OCI-LY7 (cell line): ENCODE results near the gene ATP9A. TPM values are rescaled to one million over a fixed set of nuclear protein-coding genes. Genes with fewer than 3 reads are reported as not detected.

Source experiments
- BruUV-seq: library from RNA; stranded (reverse); fragments of 400-500 nt; replicated peaks from 2 replicates; lab custom pipeline; 2021; lab: Mats Ljungman, UMichigan
- CTCF ChIA-PET: fragments of 300-600 bp; sonication (Branson Sonifier 250); formaldehyde crosslinking; loops from one replicate; lab custom pipeline; 2022; ENCODE audit warnings: antibody characterized with exemption; ENCODE audit not compliant: unreplicated experiment; lab: Charles Lee
- POLR2A ChIA-PET: fragments of 300-600 bp; sonication (Branson Sonifier 250); formaldehyde crosslinking; loops from one replicate; lab custom pipeline; 2022; ENCODE audit warnings: antibody characterized with exemption; lab: Charles Lee
- DNase-seq: peaks from one replicate; pipeline ENCODE4 v3.0.0-alpha.2; 2015; ENCODE audit warnings: low spot score
- H2AFZ ChIP-seq: fragments of 200-600 bp; sonication (generic), shearing (Covaris generic); 2 replicates; pipeline ENCODE4 v1.6.1; 2014; ENCODE audit warnings: mild to moderate bottlenecking, antibody characterized with exemption, low read length, moderate library complexity
- H3K27ac ChIP-seq: fragments of 200-600 bp; sonication (generic); 2 replicates; pipeline ENCODE4 v1.5.1; 2014; ENCODE audit warnings: mixed run types, low read depth, mild to moderate bottlenecking, moderate library complexity, low read length, inconsistent platforms; ENCODE audit not compliant: poor library complexity, severe bottlenecking
- H3K36me3 ChIP-seq: fragments of 200-600 bp; sonication (generic); 2 replicates; pipeline ENCODE4 v1.6.1; 2014; ENCODE audit warnings: mild to moderate bottlenecking, antibody characterized with exemption, low read length, moderate library complexity, mixed read lengths; ENCODE audit not compliant: insufficient read depth
- H3K4me1 ChIP-seq: fragments of 200-600 bp; sonication (generic); 2 replicates; pipeline ENCODE4 v1.5.1; 2014; ENCODE audit warnings: mild to moderate bottlenecking, low read length; ENCODE audit not compliant: insufficient read depth, poor library complexity, severe bottlenecking
- H3K4me2 ChIP-seq: fragments of 200-600 bp; sonication (generic); 2 replicates; pipeline ENCODE4 v1.6.1; 2014; ENCODE audit warnings: mild to moderate bottlenecking, low read length
- H3K4me3 ChIP-seq: fragments of 200-600 bp; sonication (generic); 2 replicates; pipeline ENCODE4 v1.5.1; 2014; ENCODE audit warnings: mild to moderate bottlenecking, low read depth, low read length; ENCODE audit not compliant: poor library complexity, severe bottlenecking
- H3K79me2 ChIP-seq: fragments of 200-600 bp; sonication (generic); 2 replicates; pipeline ENCODE4 v1.6.1; 2016; ENCODE audit warnings: low read depth, mild to moderate bottlenecking, low read length, moderate library complexity, mixed read lengths; ENCODE audit not compliant: insufficient read depth
- H3K9me2 ChIP-seq: fragments of 200-600 bp; sonication (generic); 2 replicates; pipeline ENCODE4 v1.6.1; 2016; ENCODE audit warnings: mild to moderate bottlenecking, low read length, mixed read lengths; ENCODE audit not compliant: insufficient read depth
- H3K9me3 ChIP-seq: fragments of 200-600 bp; sonication (generic); 2 replicates; pipeline ENCODE4 v1.6.1; 2014; ENCODE audit warnings: mild to moderate bottlenecking, mixed run types, low read length, mixed read lengths
- H4K20me1 ChIP-seq: fragments of 200-600 bp; sonication (generic); 2 replicates; pipeline ENCODE4 v1.6.1; 2014; ENCODE audit warnings: mild to moderate bottlenecking, antibody characterized with exemption, low read length, moderate library complexity, mixed read lengths; ENCODE audit not compliant: insufficient read depth
- CTCF ChIP-seq: fragments of 200-600 bp; sonication (generic); conservative IDR thresholded peaks from 2 replicates; pipeline ENCODE4 v1.5.1; 2014; ENCODE audit warnings: mild to moderate bottlenecking, antibody characterized with exemption, low read length, moderate library complexity, mixed read lengths
- EZH2phosphoT487 ChIP-seq: fragments of 200-600 bp; sonication (generic); IDR thresholded peaks from 2 replicates; pipeline ENCODE4 v1.6.1; 2018; ENCODE audit warnings: low read depth, borderline replicate concordance, mild to moderate bottlenecking, mixed run types, antibody characterized with exemption, low read length, moderate library complexity, mixed read lengths
- intact Hi-C: fragments of 100-400 bp; cut with micrococcal nuclease; formaldehyde crosslinking; loops from one replicate; pipeline ENCODE4 v1.10.0; 2022; ENCODE audit not compliant: unreplicated experiment
- total RNA-seq, 2 experiments: library from RNA; depleted of rRNA in 1 of 2; stranded (reverse); fragments of >200 nt in 1 of 2; shearing (Covaris generic) in 1 of 2; gene quantifications; 2 replicates each; pipeline ENCODE4 v1.2.3, GENCODE V29; 2014 to 2022

ATP9A gene
- total RNA-seq, 2 experiments from 2014 or later, result 0.67 to 0.85 TPM

- no peak overlapping the region for H3K27ac ChIP-seq
- intact Hi-C loops, result no loop called here
- no peak for DNase-seq
These were observed 139.4 kb downstream of the ATP9A start for GRCh38 chr20:51628533-51629398.

GRCh38 chr20:51627586-51627985 is 140.6 kb downstream of the ATP9A start:
- Histone ChIP-seq H3K27ac (no peak overlapping the region), H4K20me1 (no peaks in the 10 kb centered on the region), H3K36me3 (no peaks in the 10 kb centered on the region), H2AFZ (no peak overlapping the region), H3K4me1 (peaks cover 7% of the 10 kb centered on the region), H3K4me2 (no peak overlapping the region), H3K9me3 (no peaks in the 10 kb centered on the region), H3K79me2 (no peaks in the 10 kb centered on the region), H3K9me2 (no peaks in the 10 kb centered on the region), H3K4me3 (no peak overlapping the region)
- CTCF ChIA-PET, result no interaction called here
- TF ChIP-seq EZH2phosphoT487, result no peak
- TF ChIP-seq CTCF, result no peak
- intact Hi-C loops, result no loop called here
- no peak for DNase-seq
- no TSS peak for BruUV-seq
- POLR2A ChIA-PET, result interaction anchor here (0.6 kb wide), 1 partner anchor 1127 kb away, joined by 3 read pairs; no protein-coding TSS in a partner anchor

More at GRCh38 chr20:51628533-51629398, 139.4 kb downstream of the ATP9A start:
- H3K9me3 ChIP-seq, result no peaks in the 10 kb centered on the region
- POLR2A ChIA-PET, result interaction anchor here (0.6 kb wide), 1 partner anchor 111 kb away, joined by 3 read pairs; no protein-coding TSS in a partner anchor
- no peaks in the 10 kb centered on the region for H3K36me3 ChIP-seq
- H3K79me2 ChIP-seq, result no peaks in the 10 kb centered on the region
- peaks cover 4% of the 10 kb centered on the region for H3K4me1 ChIP-seq
- BruUV-seq, result no TSS peak
- H3K4me3 ChIP-seq, result no peak overlapping the region
- TF ChIP-seq EZH2phosphoT487 (no peak), CTCF (no peak)
- H3K9me2 ChIP-seq, result no peaks in the 10 kb centered on the region
- no peaks in the 10 kb centered on the region for H4K20me1 ChIP-seq
- CTCF ChIA-PET, result no interaction called here
- H2AFZ ChIP-seq, result no peak overlapping the region
- H3K4me2 ChIP-seq, result no peak overlapping the region

GRCh38 chr20:51625105-51625504 is 143.1 kb downstream of the ATP9A start:
- Histone ChIP-seq H3K27ac (no peak overlapping the region), H4K20me1 (no peaks in the 10 kb centered on the region), H3K36me3 (no peaks in the 10 kb centered on the region), H3K4me1 (peaks cover 12% of the 10 kb centered on the region), H2AFZ (no peak overlapping the region), H3K9me2 (no peaks in the 10 kb centered on the region), H3K79me2 (no peaks in the 10 kb centered on the region), H3K4me2 (no peak overlapping the region), H3K4me3 (no peak overlapping the region), H3K9me3 (no peaks in the 10 kb centered on the region)
- BruUV-seq, result no TSS peak
- CTCF ChIA-PET, result no interaction called here
- intact Hi-C loops, result no loop called here
- no peak for DNase-seq
- POLR2A ChIA-PET, result no interaction called here
- no peak for TF ChIP-seq CTCF
- TF ChIP-seq EZH2phosphoT487, result no peak
